DMS53 treated with DMSO at 0.1 percent for 48 hours (cell line): Measurements from ENCODE around the gene MTRFR.
"Not testable (repeated sequence)": the region's sequence is repeated elsewhere in the genome, so short reads cannot be mapped to it uniquely, and the experiment has no call there.

Experiments
- DNase-seq: peaks from one replicate; lab custom pipeline; 2025; ENCODE audit not compliant: unreplicated experiment; lab: John Stamatoyannopoulos, UW

Gene MTRFR

GRCh38 chr12:123232807-123233504, at the start of gene MTRFR, which contains the start of gene MPHOSPH9:
Gene MTRFR, plus strand, starts transcription at chr12:123233436. Its CDS starts 20,239 bp downstream, at chr12:123253675.
Gene MPHOSPH9, minus strand, starts transcription at chr12:123233141. Its CDS starts 2,777 bp downstream, at chr12:123230364.
- peak; percentile 99 for DNase-seq

- no peak for DNase-seq
These were observed 45.6 kb upstream of the MTRFR start for GRCh38 chr12:123187637-123188036.

- no peak for DNase-seq
These were observed 33.3 kb upstream of the MTRFR start for GRCh38 chr12:123199936-123200335.

- no peak for DNase-seq
These were observed 32.8 kb upstream of the MTRFR start for GRCh38 chr12:123200414-123200813.

GRCh38 chr12:123206794-123207193, 26.4 kb upstream of the MTRFR start:
- DNase-seq = not testable (repeated sequence)

- DNase-seq = not testable (repeated sequence)
These were observed 25.4 kb upstream of the MTRFR start for GRCh38 chr12:123207815-123208214.

GRCh38 chr12:123223241-123223668, 10.0 kb upstream of the MTRFR start:
- DNase-seq = no peak

GRCh38 chr12:123225443-123225842, 7.8 kb upstream of the MTRFR start:
- no peak for DNase-seq

GRCh38 chr12:123227581-123228258, 5.5 kb upstream of the MTRFR start:
- DNase-seq = no peak

GRCh38 chr12:123229051-123229450, 4.2 kb upstream of the MTRFR start:
- DNase-seq = no peak

GRCh38 chr12:123231931-123232330, 1.3 kb upstream of the MTRFR start:
- DNase-seq = no peak

- no peak for DNase-seq
These were observed 797 bp upstream of the MTRFR start for GRCh38 chr12:123232472-123232806.

GRCh38 chr12:123233505-123234308, 471 bp downstream of the MTRFR start:
- no peak for DNase-seq

GRCh38 chr12:123237646-123238329, 4.6 kb downstream of the MTRFR start:
- peak; percentile 59 for DNase-seq

- no peak for DNase-seq
These were observed 5.1 kb downstream of the MTRFR start for GRCh38 chr12:123238330-123238682.

GRCh38 chr12:123238961-123239360, 5.7 kb downstream of the MTRFR start:
- no peak for DNase-seq

- no peak for DNase-seq
These were observed 9.1 kb downstream of the MTRFR start for GRCh38 chr12:123242116-123242904.

GRCh38 chr12:123243671-123244262, 10.5 kb downstream of the MTRFR start:
- no peak for DNase-seq

- no peak for DNase-seq
These were observed 12.4 kb downstream of the MTRFR start for GRCh38 chr12:123245678-123246077.

- not testable (repeated sequence) for DNase-seq
These were observed 14.9 kb downstream of the MTRFR start for GRCh38 chr12:123248129-123248528.
